GM12878 (cell line): Measurements from ENCODE around the gene MAP2K7. TPM values are rescaled to one million over a fixed set of nuclear protein-coding genes. Genes with fewer than 3 reads are reported as not detected.

Experiments
- ATAC-seq: fragments of 200-7000 bp; cut with Tn5 transposase; 3 replicates; pipeline ENCODE4 v1.9.1; 2020; ENCODE audit warnings: mild to moderate bottlenecking, moderate library complexity
- BruUV-seq: library from RNA; stranded (reverse); fragments of 400-500 nt; replicated peaks from 2 replicates; lab custom pipeline; 2021; lab: Mats Ljungman, UMichigan
- CTCF ChIA-PET: fragments of 300-600 bp; sonication (Branson Sonifier 250); formaldehyde crosslinking; extraction: SDS; loops from one replicate; lab custom pipeline; 2021; ENCODE audit warnings: inconsistent platforms; lab: Yijun Ruan, JAX
- POLR2A ChIA-PET: fragments of 350-600 bp; formaldehyde crosslinking; extraction: SDS; loops from one replicate; lab custom pipeline; 2021; ENCODE audit warnings: inconsistent platforms; lab: Charles Lee
- RAD21 ChIA-PET: fragments of 300-600 bp; sonication (Branson Sonifier 250); formaldehyde crosslinking; loops from one replicate; lab custom pipeline; 2023; ENCODE audit warnings: antibody characterized with exemption; ENCODE audit not compliant: unreplicated experiment; lab: Charles Lee
- SMC1A ChIA-PET: fragments of 300-600 bp; sonication (Branson Sonifier 250); formaldehyde crosslinking; loops from one replicate; lab custom pipeline; 2023; ENCODE audit not compliant: unreplicated experiment, uncharacterized antibody; lab: Charles Lee
- DNase-seq: peaks from one replicate; pipeline ENCODE4 v3.0.0-alpha.2; 2011; ENCODE audit warnings: low read depth, low spot score
- FAIRE-seq: peaks from 3 replicates; lab custom pipeline; 2011; peaks lifted over from hg19 to GRCh38; lab: Jason Lieb, UNC
- H2AFZ ChIP-seq: 2 replicates; pipeline ENCODE4 v1.6.0; 2011; ENCODE audit warnings: low read depth, low read length, control low read depth; ENCODE audit not compliant: control insufficient read depth
- H3K27ac ChIP-seq: 2 replicates; pipeline ENCODE4 v1.5.1; 2011; ENCODE audit warnings: control low read depth; ENCODE audit not compliant: control insufficient read depth, insufficient read depth
- H3K27me3 ChIP-seq, 2 experiments: replicated peaks in 1 of 2; 2 replicates each; pipeline versions ENCODE4 v1.6.0 to v1.6.1; 2011; ENCODE audit warnings: low read length in 1 of 2; ENCODE audit not compliant: control insufficient read depth in 2 of 2, insufficient read depth in 2 of 2
- H3K36me3 ChIP-seq, 2 experiments: 2 replicates each; pipeline ENCODE4 v1.5.1; 2011; ENCODE audit warnings: low read length in 1 of 2; ENCODE audit not compliant: control insufficient read depth in 2 of 2, insufficient read depth in 2 of 2
- H3K4me1 ChIP-seq: 2 replicates; pipeline ENCODE4 v1.6.1; 2011; ENCODE audit warnings: mild to moderate bottlenecking, low read length, moderate library complexity, mixed read lengths; ENCODE audit not compliant: control insufficient read depth, insufficient read depth
- H3K4me2 ChIP-seq: 2 replicates; pipeline ENCODE4 v1.6.0; 2011; ENCODE audit warnings: control low read depth; ENCODE audit not compliant: control insufficient read depth, insufficient read depth
- H3K4me3 ChIP-seq: fragments of 200-600 bp; sonication (generic); 2 replicates; pipeline ENCODE4 v1.5.1; 2016
- H3K79me2 ChIP-seq: 2 replicates; pipeline ENCODE4 v1.6.0; 2011; ENCODE audit warnings: low read length; ENCODE audit not compliant: control insufficient read depth, insufficient read depth
- H3K9ac ChIP-seq: 2 replicates; pipeline ENCODE4 v1.8.0; 2011; ENCODE audit warnings: low read length, control low read depth, mixed read lengths; ENCODE audit not compliant: control insufficient read depth, insufficient read depth
- H3K9me3 ChIP-seq: replicated peaks from 3 replicates; pipeline ENCODE4 v1.5.1; 2011; ENCODE audit warnings: mild to moderate bottlenecking, low read length; ENCODE audit not compliant: control insufficient read depth, insufficient read depth
- H4K20me1 ChIP-seq: 2 replicates; pipeline ENCODE4 v1.6.0; 2011; ENCODE audit not compliant: control insufficient read depth, insufficient read depth
- ASH2L ChIP-seq: fragments of 300-600, 200-600 bp; sonication (generic); IDR thresholded peaks from 2 replicates; pipeline ENCODE4 v1.6.1; 2017; ENCODE audit warnings: low read depth, mild to moderate bottlenecking, borderline replicate concordance
- CHD4 ChIP-seq: fragments of 200-600 bp; sonication (generic); IDR thresholded peaks from 2 replicates; pipeline ENCODE4 v1.6.1; 2016; ENCODE audit warnings: mild to moderate bottlenecking
- NFYB ChIP-seq: IDR thresholded peaks from 2 replicates; pipeline ENCODE4 v1.6.1; 2011; ENCODE audit warnings: low read depth, mild to moderate bottlenecking, low read length, improper control_type of control experiment, moderate library complexity; ENCODE audit not compliant: insufficient read depth
- NRF1 ChIP-seq: conservative IDR thresholded peaks from 2 replicates; pipeline ENCODE4 v1.6.1; 2011; ENCODE audit warnings: mild to moderate bottlenecking, low read depth, low read length, improper control_type of control experiment
- PAX8 ChIP-seq: fragments of 450-650 bp; IDR thresholded peaks from 2 replicates; pipeline ENCODE4 v1.6.1; 2017; ENCODE audit warnings: mild to moderate bottlenecking, moderate library complexity
- RBBP5 ChIP-seq: fragments of 200-600 bp; sonication (generic); conservative IDR thresholded peaks from 2 replicates; pipeline ENCODE4 v1.6.1; 2016
- SMAD1 ChIP-seq: fragments of 450-650 bp; IDR thresholded peaks from 2 replicates; pipeline ENCODE4 v1.6.1; 2018; ENCODE audit warnings: mild to moderate bottlenecking, low read depth; ENCODE audit not compliant: partially characterized antibody
- SMAD5 ChIP-seq: IDR thresholded peaks from 2 replicates; pipeline ENCODE4 v1.6.1; 2016; ENCODE audit warnings: antibody characterized with exemption, low read depth
- SREBF1 ChIP-seq: IDR thresholded peaks from 2 replicates; pipeline ENCODE4 v1.6.1; 2012; ENCODE audit warnings: mild to moderate bottlenecking, low read length
- WGBS: methylation state at CpG from one replicate; pipeline ENCODE4 v1.1.6; 2016; ENCODE audit warnings: low lambda C conversion rate; ENCODE audit not compliant: insufficient replicate concordance, insufficient coverage; ENCODE audit errors: missing lambda C conversion rate; 5-methylcytosine and 5-hydroxymethylcytosine counted together
- in situ Hi-C: fragments of 300-500 bp; cut with MboI; formaldehyde crosslinking; loops from 9 replicates; pipeline ENCODE4 v1.14.3; 2018; ENCODE audit warnings: mixed read lengths
- intact Hi-C: fragments of 100-400 bp; cut with micrococcal nuclease; formaldehyde crosslinking; loops from one replicate; pipeline ENCODE4 v1.14.2; 2022; ENCODE audit not compliant: unreplicated experiment
- polyA plus RNA-seq, 11 experiments: library from polyadenylated mRNA; depleted of rRNA in 4 of 11; unstranded in 6 of 11; stranded (reverse) in 5 of 11; fragments of >200 nt; fragmentation: Nextera tagmentation in 4 of 11; fragmentation: Illumina TruSeq in 1 of 11; extraction: Ambion mirVana in 4 of 11; extraction: Trizol in 1 of 11; gene quantifications; 1 replicate in 1 of 11; 2 replicates in 10 of 11; pipeline versions ENCODE4 v1.2.1 to v1.2.3, GENCODE V29; 2011 to 2016; ENCODE audit warnings: inconsistent platforms in 2 of 11, missing spikeins in 2 of 11, low read depth in 1 of 11
- total RNA-seq, 4 experiments: library from RNA; depleted of rRNA in 3 of 4; stranded (reverse); fragments of >200 nt in 3 of 4; fragmentation: Illumina TruSeq in 1 of 4; extraction: Trizol in 1 of 4; gene quantifications; 2 replicates each; pipeline versions ENCODE4 v1.2.1 to v1.2.3, GENCODE V29; 2013 to 2021
- TF ChIP-seq, protein P1 (sequence below): IDR thresholded peaks from 2 replicates; pipeline ENCODE4 v1.6.1; 2012; ENCODE audit warnings: low read depth, low read length, improper control_type of control experiment
- TF ChIP-seq, protein P2 (sequence below): fragments of 450-650 bp; IDR thresholded peaks from 2 replicates; pipeline ENCODE4 v1.6.1; 2017; ENCODE audit warnings: mild to moderate bottlenecking
- TF ChIP-seq, protein P3 (sequence below): IDR thresholded peaks from 2 replicates; pipeline ENCODE4 v1.6.1; 2011; ENCODE audit warnings: low read depth, low read length, improper control_type of control experiment, borderline replicate concordance

Gene MAP2K7
- total and polyA plus RNA-seq, 10 of the 15 experiments (the other 5 are each of a cell fraction or from before 2014, with no cell fraction given) = 0.34 to 32.2 (median 6.7) TPM

DNA sequence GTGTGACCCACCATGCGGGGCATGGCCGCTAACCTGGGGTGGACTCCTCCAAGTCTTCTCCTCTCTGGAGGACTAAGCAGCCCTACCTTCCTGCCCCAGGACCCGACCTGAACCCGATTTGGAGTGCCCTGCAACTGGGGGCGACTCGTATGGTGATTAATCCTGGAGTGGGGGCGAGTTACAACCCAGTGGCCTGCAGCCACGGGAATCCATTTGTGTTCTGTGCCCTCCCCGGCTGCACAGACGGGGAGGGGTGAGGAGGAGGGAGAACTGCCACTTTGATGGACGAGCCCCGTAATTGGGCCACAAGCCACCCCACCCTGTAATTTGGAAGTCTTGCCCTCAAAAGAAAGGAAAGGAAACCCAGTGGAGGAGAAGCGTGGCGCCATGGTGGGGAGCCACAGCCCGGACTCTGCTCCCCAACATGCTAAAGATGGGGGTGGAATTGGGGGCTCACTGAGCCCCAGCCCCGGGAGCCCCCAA, 47.5 kb upstream of the MAP2K7 start:
- Histone ChIP-seq H3K4me1 (no peaks in the 10 kb centered on the region; the same call in 1 of the 2 replicates), H3K79me2 (no peaks in the 10 kb centered on the region), H3K4me3 (no peak overlapping the region), H3K4me2 (no peak overlapping the region), H3K27me3 (peaks cover 0 to 3% of the 10 kb centered on the region in 2 experiments; a peak in 2 of 4 replicates), H3K36me3 (no peaks in the 10 kb centered on the region), H4K20me1 (no peaks in the 10 kb centered on the region), H3K9me3 (no peaks in the 10 kb centered on the region), H3K9ac (no peak overlapping the region), H2AFZ (no peak overlapping the region), H3K27ac (no peak overlapping the region)
- ATAC-seq = no peak
- in situ Hi-C loops = no loop called here
- ChIA-PET CTCF (interaction anchor here (0.8 to 1.0 kb wide), 2 partner anchors 13 to 288 kb away, joined by 3 to 4 read pairs; no protein-coding TSS in a partner anchor), RAD21 (no interaction called here), POLR2A (no interaction called here), SMC1A (no interaction called here)
- no peak for TF ChIP-seq CHD4
- TF ChIP-seq NRF1 = no peak
- DNase-seq = no peak
- WGBS = 64% methylated on average over 16 of the region's 16 CpGs
- intact Hi-C loops = no loop called here
- BruUV-seq = no TSS peak
- no peak for FAIRE-seq

DNA sequence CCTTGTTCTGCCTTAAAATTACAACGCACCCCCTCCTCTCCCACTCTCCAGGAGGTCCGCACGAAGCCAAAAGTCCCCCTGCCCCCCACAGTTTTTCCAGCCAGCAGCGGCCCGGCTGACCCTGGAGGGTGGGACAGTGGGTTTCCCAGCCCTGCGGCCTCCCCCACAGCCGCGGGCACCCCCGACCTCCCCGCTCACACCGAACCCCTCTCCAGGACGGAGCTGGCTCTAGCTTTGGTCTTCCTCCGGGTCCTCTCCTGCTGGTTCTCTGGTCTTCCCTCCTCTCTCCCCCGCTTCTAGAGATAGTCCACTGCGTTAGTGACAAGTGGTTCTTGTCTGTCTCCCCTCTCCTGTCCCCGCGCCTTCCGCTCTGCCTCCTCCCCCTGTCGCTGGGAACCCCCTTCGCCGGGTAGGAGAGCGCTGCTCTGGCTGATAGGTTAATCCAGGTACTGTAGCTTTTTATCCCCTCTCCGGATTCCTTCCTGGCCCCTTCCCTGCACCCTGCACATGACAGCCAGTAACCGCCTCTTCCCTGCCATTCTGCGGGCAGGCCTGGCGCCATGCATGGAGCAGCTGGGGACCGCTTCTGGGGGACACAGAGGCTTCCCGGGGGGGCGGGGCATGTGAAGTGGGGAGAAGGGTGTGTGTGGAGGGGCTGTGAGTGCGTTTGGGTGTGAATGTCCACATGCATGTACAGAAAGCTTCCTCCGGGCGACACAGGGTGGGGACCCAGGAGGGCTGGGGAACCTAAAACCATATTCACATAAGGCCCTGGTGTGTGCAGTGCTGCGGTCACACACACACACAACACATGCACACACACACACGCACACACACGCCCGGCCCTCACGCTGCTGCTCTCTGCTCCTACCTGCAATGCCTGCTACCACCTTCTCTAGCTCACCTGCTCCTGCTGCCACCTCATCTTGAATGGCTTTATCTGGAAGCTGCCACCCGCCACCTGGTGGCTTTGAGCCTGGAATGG, 46.7 kb upstream of the MAP2K7 start:
- H2AFZ ChIP-seq = no peak overlapping the region
- intact Hi-C loops (no loop called here), in situ Hi-C loops (no loop called here)
- SMC1A ChIA-PET = no interaction called here
- ATAC-seq (no peak), FAIRE-seq (no peak), DNase-seq (no peak)
- H3K4me3 ChIP-seq = no peak overlapping the region
- no TSS peak for BruUV-seq
- peaks cover 0 to 5% of the 10 kb centered on the region in 2 experiments; a peak in 3 of 4 replicates for H3K27me3 ChIP-seq
- no peaks in the 10 kb centered on the region for H3K36me3 ChIP-seq
- 69% methylated on average over 33 of the region's 38 CpGs for WGBS
- peaks cover 4% of the 10 kb centered on the region for H3K4me1 ChIP-seq
- POLR2A ChIA-PET = no interaction called here
- H3K79me2 ChIP-seq = no peaks in the 10 kb centered on the region
- CTCF ChIA-PET = interaction anchor here (0.8 to 1.0 kb wide), 2 partner anchors 12 to 289 kb away, joined by 3 to 4 read pairs; no protein-coding TSS in a partner anchor
- no peak overlapping the region for H3K4me2 ChIP-seq
- H3K9ac ChIP-seq = no peak overlapping the region
- no peaks in the 10 kb centered on the region for H4K20me1 ChIP-seq
- no peak overlapping the region for H3K27ac ChIP-seq
- no peaks in the 10 kb centered on the region for H3K9me3 ChIP-seq
- RAD21 ChIA-PET = no interaction called here
- no peak for TF ChIP-seq ASH2L
- no peak for TF ChIP-seq SREBF1
- no peak for TF ChIP-seq SMAD1
- TF ChIP-seq, protein P1, sequence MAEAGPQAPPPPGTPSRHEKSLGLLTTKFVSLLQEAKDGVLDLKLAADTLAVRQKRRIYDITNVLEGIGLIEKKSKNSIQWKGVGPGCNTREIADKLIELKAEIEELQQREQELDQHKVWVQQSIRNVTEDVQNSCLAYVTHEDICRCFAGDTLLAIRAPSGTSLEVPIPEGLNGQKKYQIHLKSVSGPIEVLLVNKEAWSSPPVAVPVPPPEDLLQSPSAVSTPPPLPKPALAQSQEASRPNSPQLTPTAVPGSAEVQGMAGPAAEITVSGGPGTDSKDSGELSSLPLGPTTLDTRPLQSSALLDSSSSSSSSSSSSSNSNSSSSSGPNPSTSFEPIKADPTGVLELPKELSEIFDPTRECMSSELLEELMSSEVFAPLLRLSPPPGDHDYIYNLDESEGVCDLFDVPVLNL = no peak
- TF ChIP-seq NFYB = no peak
- no peak for TF ChIP-seq RBBP5
- no peak for TF ChIP-seq SMAD5
- TF ChIP-seq, protein P2, sequence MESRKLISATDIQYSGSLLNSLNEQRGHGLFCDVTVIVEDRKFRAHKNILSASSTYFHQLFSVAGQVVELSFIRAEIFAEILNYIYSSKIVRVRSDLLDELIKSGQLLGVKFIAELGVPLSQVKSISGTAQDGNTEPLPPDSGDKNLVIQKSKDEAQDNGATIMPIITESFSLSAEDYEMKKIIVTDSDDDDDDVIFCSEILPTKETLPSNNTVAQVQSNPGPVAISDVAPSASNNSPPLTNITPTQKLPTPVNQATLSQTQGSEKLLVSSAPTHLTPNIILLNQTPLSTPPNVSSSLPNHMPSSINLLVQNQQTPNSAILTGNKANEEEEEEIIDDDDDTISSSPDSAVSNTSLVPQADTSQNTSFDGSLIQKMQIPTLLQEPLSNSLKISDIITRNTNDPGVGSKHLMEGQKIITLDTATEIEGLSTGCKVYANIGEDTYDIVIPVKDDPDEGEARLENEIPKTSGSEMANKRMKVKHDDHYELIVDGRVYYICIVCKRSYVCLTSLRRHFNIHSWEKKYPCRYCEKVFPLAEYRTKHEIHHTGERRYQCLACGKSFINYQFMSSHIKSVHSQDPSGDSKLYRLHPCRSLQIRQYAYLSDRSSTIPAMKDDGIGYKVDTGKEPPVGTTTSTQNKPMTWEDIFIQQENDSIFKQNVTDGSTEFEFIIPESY = no peak
- no peak for TF ChIP-seq PAX8
- TF ChIP-seq, protein P3, sequence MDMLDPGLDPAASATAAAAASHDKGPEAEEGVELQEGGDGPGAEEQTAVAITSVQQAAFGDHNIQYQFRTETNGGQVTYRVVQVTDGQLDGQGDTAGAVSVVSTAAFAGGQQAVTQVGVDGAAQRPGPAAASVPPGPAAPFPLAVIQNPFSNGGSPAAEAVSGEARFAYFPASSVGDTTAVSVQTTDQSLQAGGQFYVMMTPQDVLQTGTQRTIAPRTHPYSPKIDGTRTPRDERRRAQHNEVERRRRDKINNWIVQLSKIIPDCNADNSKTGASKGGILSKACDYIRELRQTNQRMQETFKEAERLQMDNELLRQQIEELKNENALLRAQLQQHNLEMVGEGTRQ = no peak
